ENCODE results near the gene NEK1.
A peak's percentile ranks its signal among the peaks of the same experiment; 100 is the strongest.
"Not testable (repeated sequence)": the region's sequence is repeated elsewhere in the genome, so short reads cannot be mapped to it uniquely, and the experiment has no call there.

NEK1 gene

DNA sequence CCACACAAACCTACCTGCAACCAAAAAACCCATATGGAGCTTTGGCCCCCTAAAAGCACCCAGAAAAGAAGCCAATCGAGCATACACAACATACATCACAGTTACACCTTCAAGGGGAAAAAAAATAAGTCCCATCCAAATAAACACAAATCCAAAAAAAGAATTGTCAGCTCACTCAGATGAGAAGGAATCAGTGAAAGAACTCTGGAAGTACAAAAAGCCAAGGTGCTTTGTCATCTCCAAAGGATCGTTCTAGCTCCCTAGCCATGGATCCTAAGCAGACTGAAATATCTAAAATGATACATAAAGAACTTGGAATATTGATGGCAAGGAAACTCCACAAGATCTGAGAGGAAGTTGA is 119.2 kb downstream of the NEK1 start:
- no peak for DNase-seq

DNA sequence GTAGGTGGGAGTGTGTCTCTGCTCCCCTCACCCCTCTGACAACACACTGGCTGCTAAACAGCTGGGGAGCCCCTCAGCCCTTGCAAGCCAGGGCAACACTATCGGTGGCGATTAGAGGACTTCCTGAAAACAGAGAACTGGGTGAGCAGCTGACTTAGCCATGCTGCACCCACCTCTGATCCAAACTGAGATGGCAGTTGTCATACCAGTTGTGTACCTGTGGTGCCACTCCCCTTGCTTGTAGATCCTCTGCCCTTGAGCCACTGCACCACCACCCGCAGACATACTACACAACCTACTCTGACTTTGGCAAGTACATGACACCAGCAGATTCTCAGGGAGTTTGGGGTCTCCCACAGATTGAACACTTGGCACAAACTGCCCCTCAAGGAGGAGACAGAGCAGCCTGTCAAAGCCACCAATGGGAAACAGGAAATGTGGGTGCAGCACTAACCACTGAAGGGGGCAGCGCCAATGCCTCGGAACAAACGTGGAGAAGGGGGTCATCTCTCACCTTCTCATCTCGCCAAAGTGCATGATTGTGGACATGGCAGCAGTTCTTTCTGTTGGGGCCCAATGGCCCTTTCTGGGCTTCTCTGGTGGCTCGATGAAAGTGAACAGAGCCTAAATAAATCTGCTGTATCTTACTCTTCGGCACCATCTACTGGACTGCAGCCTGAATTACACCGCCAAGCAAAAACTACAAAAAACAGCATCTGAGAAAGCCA is 119.8 kb downstream of the NEK1 start:
- peak; percentile 8 to 9 for DNase-seq

DNA sequence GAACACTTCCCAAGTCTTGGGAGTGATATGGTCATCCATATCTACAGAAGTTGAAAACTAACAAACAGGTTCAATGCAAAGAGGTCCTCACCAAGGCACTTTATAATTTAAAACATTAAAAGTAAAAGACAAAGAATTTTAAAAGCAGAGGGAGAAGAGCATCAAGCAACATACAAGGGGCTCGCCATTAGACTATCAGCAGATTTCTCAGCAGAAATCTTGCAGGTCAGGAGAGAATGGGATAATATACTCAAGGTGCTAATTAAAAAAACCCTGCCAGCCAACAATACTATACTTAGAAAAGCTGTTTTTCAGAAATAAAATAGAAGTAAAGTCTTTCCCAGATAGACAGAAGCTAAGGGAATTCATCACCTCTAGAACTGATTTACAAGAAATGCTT is 121.2 kb downstream of the NEK1 start:
- DNase-seq, result no peak

DNA sequence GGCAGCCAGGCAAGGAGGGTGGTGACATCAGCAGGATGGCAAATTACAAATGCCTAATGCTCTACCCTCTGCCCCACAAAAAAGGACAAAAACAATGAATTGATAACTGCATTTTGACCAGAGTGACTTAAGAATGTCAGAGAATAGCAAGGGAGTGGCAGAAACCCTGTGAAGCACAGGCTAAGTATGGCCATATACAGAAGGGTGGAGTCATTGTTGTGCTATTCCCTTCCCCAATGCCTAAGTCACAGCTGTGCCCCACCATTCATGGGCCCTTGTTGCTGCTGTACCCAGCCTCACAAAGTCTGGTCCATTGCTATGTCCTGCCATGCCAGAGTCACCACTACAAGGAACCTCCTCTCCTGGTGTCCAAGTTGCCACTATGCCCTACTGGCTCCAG is 123.1 kb downstream of the NEK1 start:
- no peak for DNase-seq

DNA sequence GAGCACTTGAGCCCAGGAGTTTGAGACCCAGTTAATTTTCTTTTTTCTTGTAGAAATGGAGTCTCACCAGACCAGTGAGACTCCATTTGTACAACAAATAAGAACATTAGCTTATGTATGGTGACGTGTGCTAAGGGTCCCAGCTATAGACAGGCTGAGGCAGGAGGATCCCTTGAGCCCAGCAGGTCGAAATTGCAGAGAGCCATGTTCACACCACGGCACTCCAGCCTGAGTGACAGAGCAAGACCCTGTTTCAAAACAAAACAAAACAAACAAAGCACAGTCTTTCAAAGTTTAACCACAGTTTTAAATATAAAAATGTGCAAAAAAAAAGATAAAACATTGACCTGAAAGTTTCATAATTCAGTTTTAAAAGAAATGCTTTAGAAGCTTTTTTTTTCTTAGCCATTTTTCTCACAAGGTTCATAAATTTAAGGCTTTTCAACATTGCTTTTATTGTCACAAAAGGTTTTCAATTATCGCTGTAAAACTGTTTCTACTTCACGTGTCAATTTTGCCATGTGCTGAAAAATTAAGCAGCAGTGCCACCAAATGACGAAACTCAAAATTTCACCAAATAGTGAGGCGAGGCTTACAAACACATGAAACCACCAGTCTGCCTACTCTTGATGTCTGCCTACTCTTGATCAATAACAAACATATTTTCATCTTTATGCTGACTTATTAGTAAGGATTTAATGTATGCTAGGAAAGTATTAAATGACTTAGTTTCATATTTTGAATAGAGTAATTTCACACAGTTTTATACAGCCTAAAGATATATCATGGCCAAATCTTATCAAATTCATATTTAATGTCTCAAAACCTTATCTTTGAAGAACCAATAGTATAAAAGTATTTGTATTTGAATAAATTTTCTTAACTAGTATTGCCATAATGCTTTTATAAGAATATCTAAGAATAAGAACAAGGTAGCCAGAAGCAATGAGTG is 126.3 kb downstream of the NEK1 start:
- peak; percentile 16 to 23 for DNase-seq

DNA sequence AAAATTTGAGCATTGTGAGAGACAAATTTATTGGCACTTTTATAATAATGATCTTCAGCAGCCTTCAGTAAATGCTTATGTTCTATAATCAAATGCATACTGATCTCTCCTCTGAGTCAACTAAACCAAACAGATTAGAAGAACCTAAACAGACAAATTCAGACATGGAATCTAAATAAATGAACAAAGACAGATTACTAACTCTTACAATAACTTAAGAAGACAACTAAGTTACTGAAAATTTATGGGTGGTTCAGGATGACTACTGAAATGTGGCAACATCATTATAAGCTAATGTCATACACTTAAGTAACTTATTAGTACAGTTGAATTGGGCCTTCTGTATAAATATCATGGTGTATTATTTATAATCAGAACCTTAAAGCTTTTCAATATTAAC is 127.3 kb downstream of the NEK1 start:
- no peak for DNase-seq

DNA sequence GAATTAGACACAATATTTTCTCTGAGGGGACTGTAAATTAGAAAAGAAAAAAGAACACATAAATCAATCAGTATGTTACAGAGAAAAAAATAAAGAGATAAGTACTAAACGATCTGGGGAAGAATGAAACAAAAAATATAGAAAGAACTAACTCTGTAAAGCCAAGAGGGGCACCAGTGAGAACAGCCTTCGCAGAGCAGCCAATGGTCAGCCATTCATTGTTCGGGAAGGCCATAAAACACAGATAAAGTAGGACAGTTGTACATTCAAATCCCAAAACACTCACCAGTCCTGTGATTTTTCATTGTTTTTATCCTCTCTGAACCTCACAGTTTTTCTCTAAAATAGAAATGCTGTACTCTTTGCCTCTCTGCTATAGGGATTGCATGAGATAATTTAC is 127.9 kb downstream of the NEK1 start:
- DNase-seq, result no peak

DNA sequence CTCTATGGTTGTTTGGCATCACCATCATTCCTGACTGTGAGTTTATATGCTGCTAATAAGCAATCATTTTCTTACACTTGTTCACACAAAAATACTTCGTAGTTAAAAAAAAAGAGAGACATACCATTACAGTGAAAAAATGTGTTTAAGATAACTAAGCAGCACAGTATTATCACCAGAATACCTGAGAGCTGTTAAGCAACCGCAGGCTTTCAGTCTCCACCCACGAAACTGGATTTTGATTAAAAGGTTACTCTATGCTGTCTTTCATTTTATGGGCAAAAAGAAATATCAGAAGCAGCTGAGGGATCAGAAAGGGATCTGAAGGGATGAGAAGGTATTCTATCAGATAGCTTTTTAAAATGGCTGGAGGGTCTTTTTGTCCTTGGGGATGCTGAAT is 148.3 kb downstream of the NEK1 start:
- DNase-seq, result no peak

DNA sequence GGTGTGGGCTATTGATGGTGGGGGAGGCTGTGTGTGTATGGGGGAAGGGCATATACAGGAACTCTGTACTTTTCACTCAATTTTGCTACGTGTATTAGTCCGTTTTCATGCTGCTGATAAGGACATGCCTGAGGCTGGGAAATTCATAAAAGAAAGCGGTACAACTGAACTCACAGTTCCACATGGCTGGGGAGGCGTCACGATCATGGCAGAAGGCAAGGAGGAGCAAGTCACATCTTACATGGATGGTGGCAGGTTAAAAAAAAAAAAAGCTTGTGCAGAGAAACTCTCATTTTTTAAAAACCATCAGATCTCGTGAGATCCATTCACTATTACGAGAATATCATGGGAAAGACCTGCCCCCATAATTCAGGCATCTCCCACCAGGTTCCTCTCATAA is 152.3 kb downstream of the NEK1 start:
- DNase-seq, result no peak

DNA sequence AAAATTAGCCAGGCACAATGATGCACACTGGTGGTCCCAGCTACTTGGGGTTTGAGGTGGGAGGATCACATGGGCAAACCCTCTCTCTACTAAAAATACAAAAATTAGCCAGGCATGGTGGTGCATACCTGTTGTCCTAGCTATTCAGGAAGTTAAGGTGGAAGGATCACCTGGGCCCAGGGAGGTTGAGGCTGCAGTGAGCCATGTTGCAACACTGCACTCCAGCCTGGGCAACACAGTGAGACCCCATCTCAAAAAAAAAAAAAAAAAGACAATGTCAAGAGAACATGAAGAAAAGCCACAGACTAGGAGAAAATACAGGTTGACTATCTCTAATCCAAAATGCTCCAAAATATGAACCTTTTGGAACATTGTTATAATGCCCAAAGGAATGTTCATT is 153.8 kb downstream of the NEK1 start:
- DNase-seq, result no peak

DNA sequence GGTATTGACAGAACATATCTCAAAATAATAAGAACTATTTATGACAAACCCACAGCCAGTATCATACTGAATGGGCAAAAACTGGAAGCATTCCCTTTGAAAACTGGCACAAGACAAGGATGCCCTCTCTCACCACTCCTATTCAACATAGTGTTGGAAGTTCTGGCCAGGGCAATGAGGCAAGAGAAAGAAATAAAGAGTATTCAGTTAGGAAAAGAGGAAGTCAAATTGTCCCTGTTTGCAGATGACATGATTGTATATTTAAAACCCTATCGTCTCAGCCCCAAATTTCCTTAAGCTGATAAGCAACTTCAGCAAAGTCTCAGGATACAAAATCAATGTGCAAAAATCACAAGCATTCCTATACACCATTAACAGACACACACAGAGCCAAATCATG is 159.7 kb downstream of the NEK1 start:
- DNase-seq, result not testable (repeated sequence)

DNA sequence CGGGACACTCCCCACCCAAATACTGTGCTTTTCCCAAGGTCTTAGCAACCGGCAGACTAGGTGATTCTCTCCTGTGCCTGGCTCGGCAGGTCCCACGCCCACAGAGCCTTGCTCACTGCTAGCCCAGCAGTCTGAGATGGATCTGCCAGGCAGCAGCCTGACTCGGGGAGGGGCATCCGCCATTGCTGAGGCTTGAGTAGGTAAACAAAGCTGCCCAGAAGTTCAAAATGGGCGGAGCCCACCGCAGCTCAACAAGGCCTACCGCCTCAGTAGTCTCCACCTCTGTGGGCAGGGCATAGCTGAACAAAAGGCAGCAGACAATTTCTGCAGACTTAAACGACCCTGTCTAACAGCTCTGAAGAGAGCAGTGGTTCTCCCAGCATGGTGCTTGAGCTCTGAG is 163.4 kb downstream of the NEK1 start:
- DNase-seq, result not testable (repeated sequence)

DNA sequence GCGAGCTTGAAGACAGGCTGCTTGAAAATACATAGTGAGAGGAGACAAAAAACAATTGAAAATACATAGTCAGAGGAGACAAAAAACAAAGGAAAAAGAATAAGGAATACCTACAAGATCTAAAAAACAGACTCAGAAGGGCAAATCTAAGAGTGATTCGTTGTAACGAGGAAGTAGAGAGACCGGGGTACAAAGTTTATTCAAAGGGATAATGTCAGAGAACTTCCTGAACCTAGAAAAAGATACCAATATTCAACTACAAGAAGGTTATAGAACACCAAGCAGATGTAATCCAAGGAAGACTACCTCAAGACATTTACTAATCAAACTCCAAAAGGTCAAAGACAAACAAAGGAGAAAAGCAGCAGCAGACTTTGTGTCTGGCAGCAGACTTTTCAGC is 165.6 kb downstream of the NEK1 start:
- DNase-seq, result no peak

DNA sequence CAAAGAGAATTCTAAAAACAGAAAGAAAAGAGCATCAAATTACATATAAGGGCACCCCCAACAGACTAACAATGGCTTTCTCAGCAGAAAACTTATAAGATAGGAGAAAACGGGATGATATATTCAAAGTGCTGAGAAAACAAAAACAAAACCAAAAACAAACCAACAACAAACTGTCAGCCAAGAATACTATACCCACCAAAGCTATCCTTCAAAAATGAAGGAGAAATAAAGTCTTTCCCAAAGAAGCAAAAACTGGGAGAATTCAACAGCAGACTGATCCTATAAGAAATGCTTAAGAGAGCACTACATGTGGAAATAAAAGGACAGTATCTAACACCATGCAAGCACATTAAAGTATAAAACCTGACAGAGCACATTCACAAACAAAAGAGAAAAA is 168.6 kb downstream of the NEK1 start:
- DNase-seq, result no peak

DNA sequence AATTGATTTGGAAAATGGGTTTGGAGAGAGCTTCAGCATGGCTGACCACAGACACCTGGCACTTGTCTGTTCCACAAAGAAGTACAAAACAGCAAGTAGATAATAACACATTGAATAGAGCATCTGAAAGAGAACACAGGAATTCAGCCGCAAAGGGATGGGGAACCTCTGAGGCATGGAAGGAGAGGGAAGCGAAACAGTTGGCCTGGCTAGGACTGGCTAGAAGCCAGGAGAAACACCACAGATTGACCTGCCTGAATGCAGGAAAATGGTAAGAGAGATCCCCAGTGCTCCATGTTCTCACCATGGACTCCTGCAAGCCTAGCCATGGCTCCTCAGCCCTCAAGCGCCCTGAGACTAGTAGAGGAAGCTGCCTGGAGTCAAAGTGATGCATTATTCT is 171.9 kb downstream of the NEK1 start:
- DNase-seq, result no peak

DNA sequence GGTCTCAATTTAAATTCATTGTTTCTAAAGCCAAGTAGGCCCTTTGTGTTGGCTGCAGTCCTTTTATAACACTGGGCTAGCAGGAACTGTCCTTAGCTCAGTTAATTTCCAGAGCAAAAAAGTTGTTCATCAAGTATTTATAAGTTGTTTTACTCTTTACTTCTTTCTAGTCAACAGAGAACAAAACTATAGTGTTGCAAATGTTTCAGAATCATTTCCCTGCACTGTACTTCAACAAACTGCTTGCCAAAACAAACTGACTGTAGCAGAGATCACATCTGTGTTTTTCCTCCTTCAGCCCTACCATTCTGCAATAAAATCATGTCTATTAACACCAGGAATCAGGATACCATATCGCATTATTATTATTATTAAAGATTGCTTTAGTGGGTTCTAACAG is 173.1 kb downstream of the NEK1 start:
- no peak for DNase-seq

DNA sequence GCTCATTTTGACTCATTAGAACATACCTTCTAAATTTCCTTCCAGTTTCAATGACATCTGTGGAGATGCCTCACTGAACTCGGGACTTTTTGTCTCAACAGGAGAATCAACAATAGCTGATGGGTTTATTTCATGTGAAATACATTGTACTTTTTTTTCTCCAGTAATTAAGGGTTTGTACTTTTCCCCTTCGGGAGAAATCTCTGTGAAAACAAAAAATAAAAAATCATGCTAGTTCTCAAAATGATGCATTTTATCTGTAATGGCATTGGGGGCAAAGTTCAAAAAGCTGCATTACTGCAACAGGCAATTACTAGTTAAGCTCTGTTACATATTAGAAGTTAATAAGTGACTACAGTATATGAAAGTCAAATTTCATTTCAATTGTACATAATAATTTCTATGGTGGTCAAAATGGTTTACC is 174.3 kb downstream of the NEK1 start:
- DNase-seq, result no peak

DNA sequence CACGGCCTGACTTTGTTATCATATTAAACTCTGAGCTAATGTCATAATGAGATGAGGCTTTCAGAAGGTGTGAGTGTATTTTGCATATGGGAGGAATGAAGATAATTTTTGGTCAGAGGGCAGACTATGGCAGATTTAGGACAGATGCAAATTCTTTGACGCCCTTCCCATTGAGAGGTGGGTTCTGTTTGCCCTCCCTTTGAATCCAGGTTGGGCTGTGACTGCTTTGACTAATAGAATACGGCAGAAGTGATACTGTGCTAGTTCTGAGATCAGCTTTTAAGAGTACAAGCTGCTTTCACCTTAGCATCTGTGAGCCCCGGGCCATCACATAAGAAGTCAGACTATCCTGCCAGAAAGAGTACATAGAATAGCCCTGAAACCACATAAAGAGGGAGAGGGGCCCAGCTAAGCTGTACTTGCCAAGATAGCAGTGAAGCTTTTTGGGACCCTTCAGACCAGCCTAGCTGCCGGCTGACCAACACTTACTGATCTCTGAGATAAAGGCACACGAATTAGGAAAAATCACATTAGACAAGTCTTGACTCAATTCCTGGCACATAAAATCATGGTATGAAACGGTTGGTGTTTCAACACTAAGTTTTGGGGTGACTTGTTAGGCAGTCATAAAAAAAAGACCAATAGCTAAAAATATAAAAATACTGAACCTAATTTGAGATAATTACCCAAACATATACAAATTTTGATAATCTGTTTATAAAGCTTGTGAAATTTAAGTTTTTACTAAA is 174.9 kb downstream of the NEK1 start:
- no peak for DNase-seq

DNA sequence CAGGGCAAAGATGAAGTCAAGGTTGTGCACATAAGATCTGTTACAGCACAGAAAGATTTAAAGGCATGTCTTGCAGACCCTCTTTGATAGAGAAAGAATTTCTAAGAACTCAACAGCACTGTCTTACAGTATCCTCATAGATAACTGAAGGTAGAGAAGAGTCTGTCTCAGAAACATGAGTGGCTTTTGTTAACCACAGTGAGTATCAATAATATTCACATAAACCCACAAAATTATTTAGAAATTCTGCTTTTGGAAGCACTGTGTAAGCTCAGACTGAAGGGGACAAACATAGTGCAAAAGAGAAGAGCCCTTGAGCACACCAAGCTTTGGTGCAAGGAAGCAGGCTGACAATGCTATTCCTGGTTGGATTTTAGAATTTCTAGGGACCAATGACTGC is 175.6 kb downstream of the NEK1 start:
- no peak for DNase-seq

DNA sequence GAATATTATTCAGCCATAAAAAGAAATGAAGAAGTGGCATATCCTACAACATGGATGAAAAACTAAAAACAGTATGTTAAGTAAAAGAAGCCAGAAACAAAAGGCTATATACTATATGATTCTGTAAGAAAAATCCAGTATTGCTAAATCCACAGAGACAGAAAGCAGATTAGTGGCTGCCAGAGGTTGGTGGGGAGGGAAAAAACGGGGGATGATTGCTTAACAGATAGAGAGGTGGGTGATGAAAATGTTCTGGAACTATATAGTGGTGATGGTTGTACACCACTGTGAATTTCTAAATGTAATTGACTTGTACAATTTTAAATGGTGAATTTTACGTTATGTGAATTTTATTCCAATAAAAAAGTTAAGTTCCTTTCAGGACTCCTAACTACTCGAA is 184.0 kb downstream of the NEK1 start:
- DNase-seq, result no peak

DNA sequence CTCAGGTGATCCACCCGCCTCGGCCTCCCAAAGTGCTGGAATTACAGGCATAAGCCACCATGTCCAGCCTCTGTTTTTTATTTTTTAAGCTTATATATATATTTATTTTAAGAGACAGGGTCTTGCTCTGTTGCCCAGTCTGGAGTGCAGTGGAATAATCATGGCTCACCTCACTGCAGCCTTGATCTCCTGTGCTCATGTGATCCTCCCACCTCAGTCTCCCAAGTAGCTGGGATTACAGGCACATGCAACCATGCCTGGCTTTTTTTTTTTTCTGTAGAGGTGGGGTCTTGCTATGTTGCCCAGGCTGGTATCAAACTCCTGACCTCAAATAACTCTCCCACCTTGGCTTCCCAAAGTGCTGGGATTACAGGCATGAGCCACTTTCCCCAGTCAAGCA is 184.7 kb downstream of the NEK1 start:
- DNase-seq, result not testable (repeated sequence)

DNA sequence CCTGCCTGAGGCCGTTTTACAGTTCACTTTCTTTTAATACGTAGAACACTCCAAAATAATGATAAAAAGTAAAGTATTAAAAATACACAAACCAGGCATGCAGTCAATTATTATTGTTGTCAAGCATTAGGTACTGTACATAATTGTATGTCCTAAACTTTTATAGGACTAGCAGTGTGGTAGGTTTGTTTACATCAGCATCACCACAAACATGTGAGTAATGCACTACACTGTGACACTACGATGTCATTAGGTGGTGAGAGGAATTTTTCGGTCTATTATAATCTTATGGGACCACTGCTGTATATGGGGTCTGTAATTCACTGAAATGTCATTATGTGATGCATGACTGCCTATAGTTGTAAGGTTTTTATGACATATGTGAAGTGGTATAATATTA is 192.1 kb downstream of the NEK1 start:
- DNase-seq, result no peak

DNA sequence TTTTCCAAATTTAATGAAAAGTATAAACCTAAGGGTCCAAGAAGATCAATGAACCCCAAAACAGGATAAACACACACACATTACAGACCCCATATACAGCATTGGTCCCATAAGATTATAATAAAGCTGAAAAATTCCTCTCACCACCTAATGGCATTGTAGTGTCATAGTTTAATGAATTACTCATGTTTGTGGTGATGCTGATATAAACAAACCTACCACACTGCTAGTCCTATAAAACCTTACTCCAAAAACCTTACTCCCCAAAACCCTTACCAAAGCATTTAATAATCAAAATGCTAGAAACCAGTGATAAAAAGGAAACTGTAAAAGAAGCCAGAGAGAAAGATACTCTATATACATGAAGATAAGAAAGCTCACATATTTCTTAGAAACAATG is 193.5 kb downstream of the NEK1 start:
- no peak for DNase-seq

Data from stimulated activated CD4-positive, alpha-beta T cell treated with anti-CD3 and anti-CD28 coated beads, Interleukin-2, amount 100 ng/mL, for 48 hours (primary cell).